Neuronal stem cell (in vitro differentiated cells): ENCODE data around the gene TMEM190.
"Not testable (repeated sequence)": the region's sequence is repeated elsewhere in the genome, so short reads cannot be mapped to it uniquely, and the experiment has no call there.

Experiments used
- DNase-seq: peaks from one replicate; pipeline ENCODE4 v3.0.0-alpha.2; 2013; ENCODE audit warnings: low spot score
- H2AFZ ChIP-seq: one replicate; pipeline ENCODE4 v1.6.1; 2013; ENCODE audit warnings: mild to moderate bottlenecking, low read length, inconsistent platforms
- H2AK5ac ChIP-seq: 2 replicates; pipeline ENCODE4 v1.6.1; 2013; ENCODE audit warnings: low read depth, mild to moderate bottlenecking, inconsistent platforms, low read length, moderate library complexity, mixed read lengths
- H2BK120ac ChIP-seq: 2 replicates; pipeline ENCODE4 v1.6.1; 2013; ENCODE audit warnings: low read depth, mild to moderate bottlenecking, inconsistent platforms, low read length, moderate library complexity, mixed read lengths
- H2BK12ac ChIP-seq: one replicate; pipeline ENCODE4 v1.6.1; 2013; ENCODE audit warnings: low read length, inconsistent platforms
- H2BK15ac ChIP-seq: 2 replicates; pipeline ENCODE4 v1.6.1; 2013; ENCODE audit warnings: mild to moderate bottlenecking, low read length, inconsistent platforms, mixed read lengths
- H2BK5ac ChIP-seq: one replicate; pipeline ENCODE4 v1.6.1; 2013; ENCODE audit warnings: inconsistent platforms, mild to moderate bottlenecking, low read length, moderate library complexity
- H3K14ac ChIP-seq: one replicate; pipeline ENCODE4 v1.6.1; 2013; ENCODE audit warnings: low read length, inconsistent platforms
- H3K18ac ChIP-seq: 2 replicates; pipeline ENCODE4 v1.6.1; 2013; ENCODE audit warnings: low read length, inconsistent platforms
- H3K23ac ChIP-seq: 2 replicates; pipeline ENCODE4 v1.6.1; 2013; ENCODE audit warnings: low read depth, mild to moderate bottlenecking, mixed read lengths, low read length, inconsistent platforms; ENCODE audit not compliant: poor library complexity
- H3K27ac ChIP-seq: replicated peaks from 3 replicates; pipeline ENCODE4 v1.5.1; 2013; ENCODE audit warnings: low read length, inconsistent platforms
- H3K27me3 ChIP-seq, 3 experiments: 2 replicates each; pipeline ENCODE4 v1.6.1; 2013; ENCODE audit warnings: low read length in 3 of 3, mild to moderate bottlenecking in 2 of 3, inconsistent platforms in 1 of 3, low read depth in 1 of 3, mixed read lengths in 1 of 3, moderate library complexity in 1 of 3; ENCODE audit not compliant: control insufficient read depth in 3 of 3, insufficient read depth in 3 of 3
- H3K36me3 ChIP-seq, 2 donors: replicated peaks in 1 of 2; 2 replicates each; pipeline ENCODE4 v1.6.1; 2013; ENCODE audit warnings: low read length in 2 of 2; ENCODE audit not compliant: control insufficient read depth in 2 of 2, insufficient read depth in 2 of 2
- H3K4ac ChIP-seq: 2 replicates; pipeline ENCODE4 v1.6.1; 2013; ENCODE audit warnings: inconsistent platforms, mild to moderate bottlenecking, low read length, moderate library complexity
- H3K4me1 ChIP-seq, 2 donors: 1 replicate in 1 of 2; 2 replicates in 1 of 2; pipeline ENCODE4 v1.6.1; 2013; ENCODE audit warnings: low read length in 2 of 2, low read depth in 1 of 2; ENCODE audit not compliant: control insufficient read depth in 2 of 2, insufficient read depth in 1 of 2
- H3K4me2 ChIP-seq: one replicate; pipeline ENCODE4 v1.6.1; 2013; ENCODE audit warnings: mild to moderate bottlenecking, low read length, inconsistent platforms; ENCODE audit not compliant: insufficient read depth, poor library complexity, severe bottlenecking
- H3K4me3 ChIP-seq, 2 donors: 2 replicates each; pipeline ENCODE4 v1.5.1; 2013; ENCODE audit warnings: low read length in 2 of 2, mild to moderate bottlenecking in 2 of 2, inconsistent platforms in 1 of 2, moderate library complexity in 1 of 2
- H3K79me1 ChIP-seq: one replicate; pipeline ENCODE4 v1.6.1; 2013; ENCODE audit warnings: low read depth, mild to moderate bottlenecking, inconsistent platforms, low read length, moderate library complexity
- H3K9ac ChIP-seq: one replicate; pipeline ENCODE4 v1.6.1; 2013; ENCODE audit warnings: mild to moderate bottlenecking, low read depth, low read length, inconsistent platforms; ENCODE audit not compliant: poor library complexity
- H3K9me3 ChIP-seq, 2 donors: replicated peaks in 1 of 2; 2 replicates each; pipeline versions ENCODE3 to v1.6.1; 2013; ENCODE audit warnings: low read length in 2 of 2, mild to moderate bottlenecking in 2 of 2, inconsistent platforms in 1 of 2, low read depth in 1 of 2, mixed read lengths in 1 of 2, moderate library complexity in 1 of 2; ENCODE audit not compliant: control insufficient read depth in 2 of 2, insufficient read depth in 1 of 2
- H4K8ac ChIP-seq: one replicate; pipeline ENCODE4 v1.6.1; 2013; ENCODE audit warnings: low read depth, mild to moderate bottlenecking, inconsistent platforms, low read length, moderate library complexity
- H4K91ac ChIP-seq: one replicate; pipeline ENCODE4 v1.6.1; 2013; ENCODE audit warnings: low read length, low read depth, mild to moderate bottlenecking, inconsistent platforms; ENCODE audit not compliant: poor library complexity
- WGBS, 2 donors: extraction: QIAGEN DNeasy Blood & Tissue Kit; methylation state at CpG; one replicate each; pipeline ENCODE4 v1.1.7; 2013; ENCODE audit warnings: missing lambda C conversion rate in 2 of 2, mixed read lengths in 1 of 2; ENCODE audit not compliant: insufficient read length in 2 of 2, insufficient replicate concordance in 1 of 2; ENCODE audit errors: extremely low coverage in 2 of 2; 5-methylcytosine and 5-hydroxymethylcytosine counted together

The TMEM190 gene

DNA sequence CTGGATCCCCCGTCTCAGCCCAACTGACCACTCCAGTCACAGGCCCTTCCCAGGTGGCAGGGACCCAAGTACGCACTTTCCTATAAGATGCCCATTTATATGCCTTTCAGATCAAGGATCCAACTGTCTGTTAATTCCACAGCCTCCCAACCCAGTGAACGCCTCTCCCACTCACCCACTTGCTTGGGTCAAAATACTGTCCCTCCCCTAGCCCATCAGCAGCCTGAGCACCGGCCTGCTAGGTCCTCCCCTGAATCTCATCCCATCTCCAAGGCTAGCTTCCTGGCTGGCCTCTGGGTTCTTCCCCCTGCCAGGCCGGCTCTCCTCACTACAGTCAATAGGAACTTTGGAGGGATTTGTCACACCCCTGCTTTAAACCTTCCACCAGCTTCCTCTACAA lies 29.0 kb downstream of the TMEM190 start:
- H3K36me3 ChIP-seq: peaks cover 46 to 57% of the 10 kb centered on the region in 2 donors
- H2BK5ac ChIP-seq: peak overlapping the region; percentile 63
- H3K4me2 ChIP-seq: peak overlapping the region; percentile 86
- H3K79me1 ChIP-seq: peaks cover 15% of the 10 kb centered on the region
- peaks cover 19 to 20% of the 10 kb centered on the region in 2 donors for H3K4me1 ChIP-seq
- H3K4me3 ChIP-seq: peak overlapping the region; percentile 42 to 76
- peak overlapping the region; percentile 61 for H2BK120ac ChIP-seq
- no peak overlapping the region for H3K18ac ChIP-seq
- H3K27ac ChIP-seq: no peak overlapping the region
- no peak for DNase-seq
- no peak overlapping the region for H2AK5ac ChIP-seq
- H3K23ac ChIP-seq: peak overlapping the region; percentile 23
- H2BK15ac ChIP-seq: no peak overlapping the region
- H3K27me3 ChIP-seq: no peaks in the 10 kb centered on the region
- H2AFZ ChIP-seq: no peak overlapping the region
- H3K4ac ChIP-seq: no peak overlapping the region
- H3K9me3 ChIP-seq: peaks cover 5 to 17% of the 10 kb centered on the region in 2 donors
- no peak overlapping the region for H4K8ac ChIP-seq
- H3K9ac ChIP-seq: peak overlapping the region; percentile 79
- H4K91ac ChIP-seq: no peak overlapping the region
- H2BK12ac ChIP-seq: no peak overlapping the region
- WGBS, 2 donors: no CpG with 5 or more reads among the region's 5 CpGs
- no peak overlapping the region for H3K14ac ChIP-seq

DNA sequence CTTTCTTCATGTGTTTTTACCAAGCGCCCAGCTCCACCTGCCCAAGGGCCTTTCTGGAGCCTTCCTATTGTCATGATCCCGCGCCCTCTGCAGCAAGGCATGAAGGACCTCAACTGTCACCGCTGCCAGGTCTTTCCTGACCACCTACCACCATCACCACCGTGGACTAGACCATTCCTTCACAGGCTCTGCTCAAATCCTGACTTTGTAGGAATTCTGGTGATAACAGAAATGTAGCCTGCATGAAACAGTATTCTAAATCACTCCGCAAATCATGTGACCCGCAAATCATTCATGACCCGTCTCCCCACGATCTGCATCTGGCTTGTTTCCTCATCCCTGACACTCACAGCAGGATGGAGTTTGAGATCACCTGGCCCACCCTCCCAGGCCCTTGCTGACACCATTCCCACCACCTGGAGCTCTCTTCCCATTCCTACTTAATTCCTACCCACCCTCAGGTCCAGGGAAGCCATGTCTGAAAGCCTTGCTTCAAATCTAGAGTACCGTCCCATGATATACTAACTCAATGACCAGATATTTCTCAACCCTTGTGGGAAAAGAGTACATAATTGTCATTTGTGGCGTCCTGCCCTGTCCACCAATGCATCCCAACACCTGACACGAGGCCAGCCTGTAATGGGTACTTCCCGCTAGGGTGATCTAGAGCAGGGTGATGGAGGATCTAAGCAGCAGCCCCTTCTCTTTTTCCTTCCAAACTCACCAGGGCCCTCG lies 29.6 kb downstream of the TMEM190 start:
- Histone ChIP-seq H3K79me1 (peaks cover 15% of the 10 kb centered on the region), H2BK5ac (peak overlapping the region; percentile 63), H3K4me2 (peak overlapping the region; percentile 86), H2BK15ac (no peak overlapping the region), H3K18ac (no peak overlapping the region), H2AFZ (no peak overlapping the region), H3K23ac (no peak overlapping the region), H3K14ac (no peak overlapping the region), H3K27ac (no peak overlapping the region), H3K4me3 (peak overlapping the region; percentile 76 to 98), H2AK5ac (no peak overlapping the region), H3K9ac (peak overlapping the region; percentile 79), H2BK12ac (no peak overlapping the region), H2BK120ac (no peak overlapping the region), H3K4me1 (peaks cover 19 to 20% of the 10 kb centered on the region in 2 donors), H3K4ac (no peak overlapping the region), H3K9me3 (peaks cover 5 to 19% of the 10 kb centered on the region in 2 donors), H4K91ac (no peak overlapping the region), H4K8ac (no peak overlapping the region), H3K36me3 (peaks cover 42 to 52% of the 10 kb centered on the region in 2 donors), H3K27me3 (no peaks in the 10 kb centered on the region)
- WGBS, 2 donors: no CpG with 5 or more reads among the region's 14 CpGs
- DNase-seq: no peak

DNA sequence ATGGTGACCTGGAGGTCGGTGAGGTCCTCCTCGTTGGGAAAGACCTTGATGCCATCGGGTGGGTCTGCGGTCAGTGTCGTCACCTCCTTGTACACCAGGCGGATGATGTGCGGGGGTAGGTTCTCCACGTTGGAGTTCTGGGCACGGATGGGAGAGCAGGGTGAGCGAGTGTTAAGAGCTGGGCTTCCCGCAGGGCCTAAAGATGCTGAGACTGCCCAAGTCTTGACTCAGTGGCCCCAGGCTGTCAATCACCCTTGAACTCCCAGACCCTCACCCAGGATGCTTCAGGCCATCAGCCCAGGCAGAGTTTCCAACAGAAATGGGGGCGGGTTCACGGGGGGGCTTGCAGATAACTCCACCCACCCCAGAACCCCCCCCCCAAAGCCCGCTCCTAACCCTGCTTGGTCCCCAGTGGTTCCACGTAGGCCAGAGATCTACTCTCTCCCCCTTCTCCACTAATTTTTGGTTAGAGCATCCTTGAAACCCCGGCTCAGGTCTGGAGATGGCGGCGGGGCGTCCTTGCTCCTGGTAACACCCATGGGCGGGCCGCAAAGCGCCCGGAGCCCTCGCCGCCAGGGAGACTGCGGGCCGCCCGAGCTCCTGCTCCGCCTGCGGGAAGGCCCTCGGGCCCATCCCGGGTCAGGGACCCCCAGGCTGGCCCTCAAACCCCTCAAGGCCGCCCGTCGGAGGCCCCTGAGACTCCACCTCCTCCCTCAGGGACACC lies 30.4 kb downstream of the TMEM190 start:
- Histone ChIP-seq H3K4me3 (peak overlapping the region; percentile 76 to 98), H3K79me1 (peaks cover 15% of the 10 kb centered on the region), H3K27ac (peak overlapping the region; percentile 98), H2BK120ac (no peak overlapping the region), H3K23ac (peak overlapping the region; percentile 98), H3K4me1 (peaks cover 19 to 20% of the 10 kb centered on the region in 2 donors), H3K14ac (no peak overlapping the region), H3K4ac (no peak overlapping the region), H3K36me3 (peaks cover 38 to 46% of the 10 kb centered on the region in 2 donors), H4K8ac (no peak overlapping the region), H3K9me3 (peaks cover 5 to 19% of the 10 kb centered on the region in 2 donors), H2AK5ac (peak overlapping the region; percentile 74), H3K27me3 (no peaks in the 10 kb centered on the region), H3K4me2 (peak overlapping the region; percentile 86), H2BK5ac (peak overlapping the region; percentile 88), H3K9ac (peak overlapping the region; percentile 94), H2BK15ac (no peak overlapping the region), H3K18ac (peak overlapping the region; percentile 92), H2BK12ac (no peak overlapping the region), H2AFZ (no peak overlapping the region), H4K91ac (no peak overlapping the region)
- no CpG with 5 or more reads among the region's 35 CpGs for WGBS, 2 donors
- no peak for DNase-seq

GRCh38 chr19:55407550-55407799 lies 30.8 kb downstream of the TMEM190 start, which contains the start of gene UBE2S:
Gene UBE2S, minus strand, starts transcription at chr19:55407788. Its CDS starts 199 bp downstream, at chr19:55407589.
- H3K27me3 ChIP-seq, DNase-seq, H2BK120ac ChIP-seq, H3K14ac ChIP-seq, H2BK12ac ChIP-seq: not testable (repeated sequence)
- Histone ChIP-seq H2BK5ac (peak within 1 kb of the TSS; percentile 88), H3K27ac (peak within 1 kb of the TSS; percentile 98), H4K8ac (peak within 1 kb of the TSS; percentile 99), H3K4ac (peak within 1 kb of the TSS; percentile 28), H3K79me1 (peaks cover 12% of the 10 kb centered on the region), H3K4me2 (peak within 1 kb of the TSS; percentile 86), H3K9ac (peak within 1 kb of the TSS; percentile 94), H2AK5ac (peak within 1 kb of the TSS; percentile 95), H2AFZ (peak within 1 kb of the TSS; percentile 94), H3K18ac (peak within 1 kb of the TSS; percentile 94), H4K91ac (peak within 1 kb of the TSS; percentile 90), H2BK15ac (peak within 1 kb of the TSS; percentile 13), H3K4me3 (peak within 1 kb of the TSS; percentile 76 to 98), H3K36me3 (peaks cover 33 to 41% of the 10 kb centered on the region in 2 donors), H3K9me3 (peaks cover 5 to 19% of the 10 kb centered on the region in 2 donors), H3K23ac (peak within 1 kb of the TSS; percentile 98), H3K4me1 (peaks cover 19 to 20% of the 10 kb centered on the region in 2 donors)
- WGBS, 2 donors: no CpG with 5 or more reads among the region's 36 CpGs
